ENCODE results near the gene IKZF5.

IKZF5 gene

GRCh38 chr10:123013456-123014419, 5.1 kb upstream of the IKZF5 start:
- no peak for DNase-seq

- DNase-seq: no peak
Measured at GRCh38 chr10:123011987-123012386, 3.4 kb upstream of the IKZF5 start.

- DNase-seq: no peak
Measured at GRCh38 chr10:123009105-123009820, 668 bp upstream of the IKZF5 start.

- no peak for DNase-seq
Measured at GRCh38 chr10:123007558-123008354, 839 bp downstream of the IKZF5 start.

GRCh38 chr10:123004298-123004697, 4.3 kb downstream of the IKZF5 start:
- no peak for DNase-seq

- DNase-seq: no peak
Measured at GRCh38 chr10:123001370-123001769, 7.2 kb downstream of the IKZF5 start.

GRCh38 chr10:123000155-123000554, 8.4 kb downstream of the IKZF5 start:
- no peak for DNase-seq

- peak; percentile 8 for DNase-seq
Measured at GRCh38 chr10:122999347-122999746, 9.2 kb downstream of the IKZF5 start.

- DNase-seq: no peak
Measured at GRCh38 chr10:122998934-122999333, 9.7 kb downstream of the IKZF5 start.

GRCh38 chr10:122998360-122998917, 10.2 kb downstream of the IKZF5 start:
- no peak for DNase-seq

GRCh38 chr10:122997864-122998263, 10.7 kb downstream of the IKZF5 start:
- no peak for DNase-seq

- no peak for DNase-seq
Measured at GRCh38 chr10:122995936-122996335, 12.7 kb downstream of the IKZF5 start.

GRCh38 chr10:122993797-122994336, 14.7 kb downstream of the IKZF5 start:
- DNase-seq: no peak

- DNase-seq: no peak
Measured at GRCh38 chr10:122992031-122992585, 16.5 kb downstream of the IKZF5 start.

- DNase-seq: no peak
Measured at GRCh38 chr10:122990278-122990677, 18.3 kb downstream of the IKZF5 start.

- no peak for DNase-seq
Measured at GRCh38 chr10:122988501-122988900, 20.1 kb downstream of the IKZF5 start.

GRCh38 chr10:122986335-122986734, 22.3 kb downstream of the IKZF5 start:
- no peak for DNase-seq

- no peak for DNase-seq
Measured at GRCh38 chr10:122984708-122985107, 23.9 kb downstream of the IKZF5 start.

- no peak for DNase-seq
Measured at GRCh38 chr10:122983898-122984297, 24.7 kb downstream of the IKZF5 start.

GRCh38 chr10:122981066-122981464, 27.5 kb downstream of the IKZF5 start:
- no peak for DNase-seq

- DNase-seq: peak; percentile 76
Measured at GRCh38 chr10:122980209-122981065, 28.2 kb downstream of the IKZF5 start, which contains the start of gene PSTK. TSS of gene PSTK (plus strand) at chr10:122980401. CDS start at chr10:122980480, 79 bp downstream.
